H9 (cell line): ENCODE results near the gene SMIM3. TPM values are rescaled to one million over a fixed set of nuclear protein-coding genes. Genes with fewer than 3 reads are reported as not detected.

Source experiments
- DNase-seq: peaks from one replicate; pipeline ENCODE4 v3.0.0-alpha.2; 2017
- H2AFZ ChIP-seq: one replicate; pipeline ENCODE4 v1.6.1; 2013; ENCODE audit warnings: mild to moderate bottlenecking, low read length, control low read depth, moderate library complexity
- H2AK5ac ChIP-seq: 2 replicates; pipeline ENCODE4 v1.6.1; 2013; ENCODE audit warnings: low read length, control low read depth, mixed read lengths; ENCODE audit not compliant: insufficient read length
- H2BK120ac ChIP-seq: one replicate; pipeline ENCODE4 v1.6.1; 2013; ENCODE audit warnings: low read depth, mild to moderate bottlenecking, low read length, control low read depth, inconsistent platforms; ENCODE audit not compliant: poor library complexity, severe bottlenecking
- H2BK12ac ChIP-seq: 2 replicates; pipeline ENCODE4 v1.6.1; 2013; ENCODE audit warnings: low read length, control low read depth, mixed read lengths, low read depth; ENCODE audit not compliant: insufficient read length
- H2BK15ac ChIP-seq: 2 replicates; pipeline ENCODE4 v1.6.1; 2013; ENCODE audit warnings: low read depth, low read length, control low read depth
- H2BK20ac ChIP-seq: one replicate; pipeline ENCODE4 v1.6.1; 2013; ENCODE audit warnings: low read depth, mild to moderate bottlenecking, low read length, control low read depth, inconsistent platforms; ENCODE audit not compliant: poor library complexity, severe bottlenecking
- H2BK5ac ChIP-seq: 2 replicates; pipeline ENCODE4 v1.6.1; 2013; ENCODE audit warnings: low read length, control low read depth, mixed read lengths; ENCODE audit not compliant: insufficient read length
- H3K14ac ChIP-seq: 2 replicates; pipeline ENCODE4 v1.6.1; 2013; ENCODE audit warnings: low read length, control low read depth; ENCODE audit not compliant: insufficient read depth
- H3K18ac ChIP-seq: 2 replicates; pipeline ENCODE4 v1.6.1; 2013; ENCODE audit warnings: low read depth, mild to moderate bottlenecking, mixed read lengths, low read length, control low read depth; ENCODE audit not compliant: insufficient read length
- H3K23ac ChIP-seq: 2 replicates; pipeline ENCODE4 v1.6.1; 2013; ENCODE audit warnings: low read length, control low read depth, mixed read lengths, low read depth; ENCODE audit not compliant: insufficient read length
- H3K23me2 ChIP-seq: 2 replicates; pipeline ENCODE4 v1.6.1; 2013; ENCODE audit warnings: low read depth, mild to moderate bottlenecking, mixed read lengths, low read length, control low read depth; ENCODE audit not compliant: insufficient read length, poor library complexity, severe bottlenecking
- H3K27ac ChIP-seq: 2 replicates; pipeline ENCODE4 v1.5.1; 2013; ENCODE audit warnings: low read length, control low read depth, mixed read lengths, low read depth; ENCODE audit not compliant: insufficient read length
- H3K27me3 ChIP-seq: 2 replicates; pipeline ENCODE4 v1.6.1; 2013; ENCODE audit warnings: low read length, control low read depth, inconsistent platforms; ENCODE audit not compliant: insufficient read depth
- H3K4ac ChIP-seq: 2 replicates; pipeline ENCODE4 v1.6.1; 2013; ENCODE audit warnings: low read depth, mild to moderate bottlenecking, control low read depth, inconsistent platforms, low read length, moderate library complexity
- H3K4me1 ChIP-seq: 2 replicates; pipeline ENCODE4 v1.6.1; 2013; ENCODE audit warnings: low read length, control low read depth, inconsistent platforms; ENCODE audit not compliant: insufficient read depth
- H3K4me2 ChIP-seq: 2 replicates; pipeline ENCODE4 v1.6.1; 2013; ENCODE audit warnings: low read length, control low read depth, mixed read lengths; ENCODE audit not compliant: insufficient read length, insufficient read depth
- H3K56ac ChIP-seq: 2 replicates; pipeline ENCODE4 v1.6.1; 2013; ENCODE audit warnings: low read depth, mild to moderate bottlenecking, mixed read lengths, low read length, control low read depth; ENCODE audit not compliant: insufficient read length
- H3K79me1 ChIP-seq: 2 replicates; pipeline ENCODE4 v1.6.1; 2013; ENCODE audit warnings: low read depth, mild to moderate bottlenecking, moderate library complexity, low read length, control low read depth, inconsistent platforms; ENCODE audit not compliant: insufficient read depth, poor library complexity, severe bottlenecking
- H3K79me2 ChIP-seq: 2 replicates; pipeline ENCODE4 v1.6.1; 2013; ENCODE audit warnings: low read length, control low read depth, inconsistent platforms; ENCODE audit not compliant: insufficient read depth
- H3K9ac ChIP-seq: 2 replicates; pipeline ENCODE4 v1.6.1; 2013; ENCODE audit warnings: low read length, control low read depth, mixed read lengths; ENCODE audit not compliant: insufficient read length; ENCODE audit errors: extremely low read depth
- H3K9me3 ChIP-seq: one replicate; pipeline ENCODE4 v1.6.1; 2013; ENCODE audit warnings: low read depth, low read length, inconsistent platforms; ENCODE audit not compliant: control insufficient read depth
- H3T11ph ChIP-seq: one replicate; pipeline ENCODE4 v1.6.1; 2013; ENCODE audit warnings: mild to moderate bottlenecking, low read length, control low read depth, inconsistent platforms
- H4K20me1 ChIP-seq: one replicate; pipeline ENCODE4 v1.6.1; 2013; ENCODE audit not compliant: control insufficient read depth, insufficient read length, insufficient read depth
- H4K5ac ChIP-seq: 2 replicates; pipeline ENCODE4 v1.6.1; 2013; ENCODE audit warnings: low read depth, mild to moderate bottlenecking, mixed read lengths, low read length, control low read depth; ENCODE audit not compliant: insufficient read length
- H4K8ac ChIP-seq: replicated peaks from 2 replicates; pipeline ENCODE4 v1.6.1; 2013; ENCODE audit warnings: low read length, control low read depth, mixed read lengths, low read depth; ENCODE audit not compliant: insufficient read length
- H4K91ac ChIP-seq: 2 replicates; pipeline ENCODE4 v1.6.1; 2013; ENCODE audit warnings: low read depth, mild to moderate bottlenecking, moderate library complexity, mixed read lengths, low read length, control low read depth; ENCODE audit not compliant: insufficient read length
- H3K27ac Mint-ChIP-seq, 3 experiments: 2 replicates in 2 of 3; 3 replicates in 1 of 3; pipeline ENCODE4 v1.8.0; 2020 to 2021; ENCODE audit warnings: mixed read lengths in 3 of 3, mild to moderate bottlenecking in 1 of 3, moderate library complexity in 1 of 3
- H3K27me3 Mint-ChIP-seq: 2 replicates; pipeline ENCODE4 v1.8.0; 2021; ENCODE audit warnings: low read depth, mild to moderate bottlenecking, moderate library complexity, mixed read lengths
- H3K36me3 Mint-ChIP-seq, 3 experiments: 2 replicates in 2 of 3; 3 replicates in 1 of 3; pipeline ENCODE4 v1.8.0; 2020 to 2021; ENCODE audit warnings: low read depth in 3 of 3, mixed read lengths in 3 of 3; ENCODE audit not compliant: insufficient read depth in 1 of 3
- H3K4me1 Mint-ChIP-seq, 2 experiments: 2 replicates each; pipeline ENCODE4 v1.8.0; 2020; ENCODE audit warnings: mixed read lengths in 2 of 2
- H3K4me3 Mint-ChIP-seq, 2 experiments: 2 replicates in 1 of 2; 3 replicates in 1 of 2; pipeline ENCODE4 v1.8.0; 2020 to 2021; ENCODE audit warnings: mild to moderate bottlenecking in 2 of 2, mixed read lengths in 2 of 2, moderate library complexity in 1 of 2
- H3K9me3 Mint-ChIP-seq, 2 experiments: 2 replicates in 1 of 2; 3 replicates in 1 of 2; pipeline ENCODE4 v1.8.0; 2020; ENCODE audit warnings: mild to moderate bottlenecking in 2 of 2, mixed read lengths in 2 of 2, moderate library complexity in 1 of 2
- WGBS: extraction: QIAGEN DNeasy Blood & Tissue Kit; methylation state at CpG from one replicate; pipeline ENCODE4 v1.1.7; 2013; ENCODE audit warnings: missing lambda C conversion rate, low lambda C conversion rate, mixed read lengths; ENCODE audit not compliant: insufficient read length; ENCODE audit errors: extremely low coverage; 5-methylcytosine and 5-hydroxymethylcytosine counted together
- total RNA-seq: library from RNA; stranded (reverse); gene quantifications from 2 replicates; pipeline ENCODE4 v1.2.1, GENCODE V29; 2021
- TF ChIP-seq, protein P1 (sequence below): fragments of 200-600 bp; sonication (generic); conservative IDR thresholded peaks from 3 replicates; pipeline ENCODE4 v1.8.0; 2021; ENCODE audit warnings: antibody characterized with exemption, mild to moderate bottlenecking

SMIM3 gene
- total RNA-seq, 1 experiment from 2014 or later: 42.0 TPM

DNA sequence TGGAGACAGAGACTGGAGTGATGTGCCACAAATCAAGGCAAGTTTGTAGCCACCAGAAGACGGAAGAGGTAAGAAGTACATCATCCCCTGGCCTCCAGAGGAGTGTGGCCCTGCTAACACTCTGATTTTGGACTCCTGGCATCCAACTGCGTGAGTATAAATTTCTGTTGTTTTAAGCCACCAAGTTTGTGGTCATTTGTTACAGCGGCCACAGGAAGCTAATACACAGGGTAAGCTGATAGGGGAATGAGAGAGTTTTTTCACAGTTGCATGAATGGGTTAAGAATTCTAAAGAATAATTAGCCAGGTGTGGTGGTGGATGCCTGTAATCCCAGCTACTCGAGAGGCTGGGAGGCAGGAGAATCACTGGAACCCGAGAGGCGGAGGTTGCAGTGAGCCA is 25.8 kb downstream of the SMIM3 start:
- Histone ChIP-seq H3K9ac (no peak overlapping the region), H3K27me3 (no peaks in the 10 kb centered on the region), H3K56ac (no peak overlapping the region), H3K79me1 (no peaks in the 10 kb centered on the region), H3K23ac (no peak overlapping the region), H3K4me1 (no peaks in the 10 kb centered on the region), H3K14ac (no peak overlapping the region), H3K27ac (no peak overlapping the region), H3K4me2 (no peak overlapping the region), H2AK5ac (no peak overlapping the region), H3K79me2 (no peaks in the 10 kb centered on the region), H2BK20ac (no peak overlapping the region), H2AFZ (no peak overlapping the region), H2BK120ac (no peak overlapping the region), H3K23me2 (peaks cover 4% of the 10 kb centered on the region), H3K4ac (no peak overlapping the region), H2BK15ac (no peak overlapping the region), H3K18ac (no peak overlapping the region), H4K8ac (no peak overlapping the region), H3T11ph (no peak overlapping the region), H4K20me1 (no peaks in the 10 kb centered on the region), H4K5ac (no peak overlapping the region), H2BK5ac (no peak overlapping the region), H4K91ac (no peak overlapping the region), H3K9me3 (no peaks in the 10 kb centered on the region), H2BK12ac (no peak overlapping the region)
- no peak for DNase-seq
- Mint-ChIP-seq H3K4me1 (peaks cover 8 to 12% of the 10 kb centered on the region in 2 experiments), H3K36me3 (peaks cover 0 to 5% (median 2%) of the 10 kb centered on the region in 3 experiments; a peak in 3 of 7 replicates), H3K27ac (no peak overlapping the region), H3K4me3 (no peak overlapping the region), H3K9me3 (peaks cover 3 to 4% of the 10 kb centered on the region in 2 experiments; a peak in 2 of 5 replicates), H3K27me3 (peaks cover 7% of the 10 kb centered on the region)
- WGBS: no CpG with 5 or more reads among the region's 6 CpGs
- TF ChIP-seq, protein P1, sequence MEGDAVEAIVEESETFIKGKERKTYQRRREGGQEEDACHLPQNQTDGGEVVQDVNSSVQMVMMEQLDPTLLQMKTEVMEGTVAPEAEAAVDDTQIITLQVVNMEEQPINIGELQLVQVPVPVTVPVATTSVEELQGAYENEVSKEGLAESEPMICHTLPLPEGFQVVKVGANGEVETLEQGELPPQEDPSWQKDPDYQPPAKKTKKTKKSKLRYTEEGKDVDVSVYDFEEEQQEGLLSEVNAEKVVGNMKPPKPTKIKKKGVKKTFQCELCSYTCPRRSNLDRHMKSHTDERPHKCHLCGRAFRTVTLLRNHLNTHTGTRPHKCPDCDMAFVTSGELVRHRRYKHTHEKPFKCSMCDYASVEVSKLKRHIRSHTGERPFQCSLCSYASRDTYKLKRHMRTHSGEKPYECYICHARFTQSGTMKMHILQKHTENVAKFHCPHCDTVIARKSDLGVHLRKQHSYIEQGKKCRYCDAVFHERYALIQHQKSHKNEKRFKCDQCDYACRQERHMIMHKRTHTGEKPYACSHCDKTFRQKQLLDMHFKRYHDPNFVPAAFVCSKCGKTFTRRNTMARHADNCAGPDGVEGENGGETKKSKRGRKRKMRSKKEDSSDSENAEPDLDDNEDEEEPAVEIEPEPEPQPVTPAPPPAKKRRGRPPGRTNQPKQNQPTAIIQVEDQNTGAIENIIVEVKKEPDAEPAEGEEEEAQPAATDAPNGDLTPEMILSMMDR: no peak
